SK-N-SH (cell line): ENCODE results near the gene PHLPP2. TPM values are rescaled to one million over a fixed set of nuclear protein-coding genes. Genes with fewer than 3 reads are reported as not detected.

Source experiments
- CTCF ChIA-PET: fragments of 300-600, 350-600 bp; formaldehyde crosslinking; extraction: SDS; loops from one replicate; lab custom pipeline; 2021; lab: Yijun Ruan, JAX
- POLR2A ChIA-PET: fragments of 350-600 bp; sonication (Branson Sonifier 250); formaldehyde crosslinking; extraction: SDS; loops from one replicate; lab custom pipeline; 2020; ENCODE audit warnings: antibody characterized with exemption, inconsistent platforms; lab: Yijun Ruan, JAX
- DNase-seq: peaks from one replicate; pipeline ENCODE4 v3.0.0; 2012
- H2AFZ ChIP-seq: fragments of 200-600 bp; sonication (generic); 2 replicates; pipeline ENCODE4 v1.8.1; 2016; ENCODE audit warnings: antibody characterized with exemption, mild to moderate bottlenecking, low read depth
- H3F3A ChIP-seq: fragments of 200-600 bp; sonication (generic); replicated peaks from 2 replicates; pipeline ENCODE3; 2016; ENCODE audit warnings: antibody characterized with exemption, mild to moderate bottlenecking; ENCODE audit not compliant: insufficient read depth
- H3K27ac ChIP-seq, 2 experiments: fragments of 200-500 bp in 1 of 2; fragments of 200-600 bp in 1 of 2; sonication (Bioruptor generic) in 1 of 2; sonication (generic), shearing (Covaris generic) in 1 of 2; 2 replicates each; pipeline versions ENCODE4 v1.5.1 to v1.6.1; 2014 to 2016; ENCODE audit warnings: low read depth in 2 of 2, inconsistent platforms in 1 of 2, low read length in 1 of 2, mild to moderate bottlenecking in 1 of 2, mixed read lengths in 1 of 2
- H3K27me3 ChIP-seq: fragments of 200-600 bp; sonication (generic), shearing (Covaris generic); 2 replicates; pipeline ENCODE4 v1.6.1; 2016; ENCODE audit warnings: mixed run types; ENCODE audit not compliant: insufficient read depth
- H3K36me3 ChIP-seq, 2 experiments: fragments of 200-500 bp in 1 of 2; fragments of 200-600 bp in 1 of 2; sonication (Bioruptor generic) in 1 of 2; sonication (generic) in 1 of 2; replicated peaks in 1 of 2; 2 replicates each; pipeline versions ENCODE3 to v1.5.1; 2014 to 2016; ENCODE audit warnings: low read length in 1 of 2, mild to moderate bottlenecking in 1 of 2; ENCODE audit not compliant: insufficient read depth in 2 of 2, control insufficient read depth in 1 of 2
- H3K4me1 ChIP-seq, 2 experiments: fragments of 200-500 bp in 1 of 2; fragments of 200-600 bp in 1 of 2; sonication (Bioruptor generic) in 1 of 2; sonication (generic), shearing (Covaris generic) in 1 of 2; 2 replicates each; pipeline versions ENCODE4 v1.5.1 to v1.6.1; 2014 to 2016; ENCODE audit warnings: low read depth in 1 of 2, low read length in 1 of 2, mixed run types in 1 of 2; ENCODE audit not compliant: insufficient read depth in 2 of 2, control insufficient read depth in 1 of 2
- H3K4me2 ChIP-seq: fragments of 200-600 bp; sonication (generic), shearing (Covaris generic); 2 replicates; pipeline ENCODE4 v1.6.1; 2017; ENCODE audit warnings: mixed run types
- H3K4me3 ChIP-seq, 2 experiments: fragments of 200-500 bp in 1 of 2; fragments of 200-600 bp in 1 of 2; sonication (Bioruptor generic) in 1 of 2; sonication (generic), shearing (Covaris generic) in 1 of 2; 2 replicates each; pipeline versions ENCODE4 v1.5.1 to v1.8.1; 2014 to 2016; ENCODE audit warnings: low read depth in 2 of 2, inconsistent platforms in 1 of 2, low read length in 1 of 2, mild to moderate bottlenecking in 1 of 2, mixed read lengths in 1 of 2, moderate library complexity in 1 of 2
- H3K79me2 ChIP-seq: fragments of 200-600 bp; sonication (generic); 2 replicates; pipeline ENCODE4 v1.8.1; 2017; ENCODE audit warnings: mild to moderate bottlenecking; ENCODE audit not compliant: insufficient read depth
- H3K9ac ChIP-seq: fragments of 200-600 bp; sonication (generic); 2 replicates; pipeline ENCODE4 v1.6.1; 2017; ENCODE audit warnings: mixed run types
- H3K9me2 ChIP-seq: fragments of 200-600 bp; sonication (generic); 2 replicates; pipeline ENCODE4 v1.6.1; 2017; ENCODE audit warnings: mixed run types
- H3K9me3 ChIP-seq: fragments of 200-600 bp; sonication (generic); 2 replicates; pipeline ENCODE4 v1.6.1; 2017; ENCODE audit warnings: mixed run types, mild to moderate bottlenecking, moderate library complexity
- H4K20me1 ChIP-seq: fragments of 200-600 bp; sonication (generic); 2 replicates; pipeline ENCODE4 v1.6.1; 2017; ENCODE audit warnings: mild to moderate bottlenecking, mixed run types; ENCODE audit not compliant: insufficient read depth
- CHD2 ChIP-seq: fragments of 150-350 bp; IDR thresholded peaks from 2 replicates; pipeline ENCODE4 v1.6.1; 2018; ENCODE audit warnings: low read length; ENCODE audit not compliant: partially characterized antibody
- CTCF ChIP-seq: fragments of 200-600 bp; sonication (generic); IDR thresholded peaks from 2 replicates; pipeline ENCODE4 v1.6.1; 2017; ENCODE audit warnings: antibody characterized with exemption, mild to moderate bottlenecking, moderate library complexity
- EP300 ChIP-seq, 2 experiments: IDR thresholded peaks; 2 replicates each; pipeline versions ENCODE4 v1.4.0 to v1.6.1; 2012; ENCODE audit warnings: borderline replicate concordance in 1 of 2, low read depth in 1 of 2, low read length in 1 of 2
- FOSL2 ChIP-seq: IDR thresholded peaks from 2 replicates; pipeline ENCODE4 v1.4.0; 2012; ENCODE audit warnings: low read depth, mild to moderate bottlenecking, moderate library complexity, borderline replicate concordance
- FOXJ3 ChIP-seq: sonication (generic); formaldehyde crosslinking; IDR thresholded peaks from 2 replicates; pipeline ENCODE4 v1.5.1; 2020; ENCODE audit warnings: mild to moderate bottlenecking, missing genetic modification reagents
- FOXM1 ChIP-seq: IDR thresholded peaks from 2 replicates; pipeline ENCODE4 v1.4.0; 2012; ENCODE audit warnings: low read depth, mild to moderate bottlenecking
- GABPA ChIP-seq: IDR thresholded peaks from 2 replicates; pipeline ENCODE4 v1.4.0; 2012; ENCODE audit warnings: low read depth, mild to moderate bottlenecking
- GATA2 ChIP-seq: sonication (generic); formaldehyde crosslinking; IDR thresholded peaks from 2 replicates; pipeline ENCODE4 v1.5.0; 2020; ENCODE audit warnings: mild to moderate bottlenecking, missing genetic modification reagents
- MXI1 ChIP-seq: IDR thresholded peaks from 2 replicates; pipeline ENCODE4 v1.6.1; 2012; ENCODE audit warnings: mild to moderate bottlenecking, low read depth, low read length, improper control_type of control experiment
- NFIC ChIP-seq: IDR thresholded peaks from 2 replicates; pipeline ENCODE4 v1.4.0; 2012; ENCODE audit warnings: borderline replicate concordance
- RCOR1 ChIP-seq: fragments of 150-350 bp; IDR thresholded peaks from 2 replicates; pipeline ENCODE4 v1.6.1; 2017; ENCODE audit warnings: antibody characterized with exemption, low read length
- REST ChIP-seq: IDR thresholded peaks from 2 replicates; pipeline ENCODE4 v1.6.1; 2012; ENCODE audit warnings: mild to moderate bottlenecking, low read depth, low read length, moderate library complexity
- RFX5 ChIP-seq: IDR thresholded peaks from 2 replicates; pipeline ENCODE4 v1.6.1; 2012; ENCODE audit warnings: mild to moderate bottlenecking, improper control_type of control experiment, low read length
- SIN3A ChIP-seq: IDR thresholded peaks from 2 replicates; pipeline ENCODE4 v1.6.1; 2012; ENCODE audit warnings: low read depth, mild to moderate bottlenecking, low read length, moderate library complexity, borderline replicate concordance
- TCF12 ChIP-seq: IDR thresholded peaks from 2 replicates; pipeline ENCODE4 v1.4.0; 2012
- USF2 ChIP-seq: fragments of 150-350 bp; IDR thresholded peaks from 2 replicates; pipeline ENCODE4 v1.6.1; 2017; ENCODE audit warnings: antibody characterized with exemption, low read length, low read depth, borderline replicate concordance
- YY1 ChIP-seq: IDR thresholded peaks from 2 replicates; pipeline ENCODE4 v1.4.0; 2012; ENCODE audit warnings: low read depth, mild to moderate bottlenecking
- WGBS: methylation state at CpG from one replicate; pipeline ENCODE4 v1.1.6; 2017; ENCODE audit warnings: low lambda C conversion rate; 5-methylcytosine and 5-hydroxymethylcytosine counted together
- polyA plus RNA-seq, 3 experiments: library from polyadenylated mRNA; depleted of rRNA; stranded (reverse); fragments of >200 nt; gene quantifications; 2 replicates each; pipeline ENCODE4 v1.2.3, GENCODE V29; 2012

PHLPP2 gene
- polyA plus RNA-seq, 1 of the 3 experiments (the other 2 are of a cell fraction), result 5.5 TPM

- no peak for DNase-seq
- POLR2A ChIA-PET, result no interaction called here
- Histone ChIP-seq H3K4me1 (peaks cover 0 to 2% of the 10 kb centered on the region in 2 experiments; a peak in 2 of 4 replicates), H3K9me2 (no peaks in the 10 kb centered on the region), H3K27ac (no peak overlapping the region), H3F3A (peaks cover 12% of the 10 kb centered on the region), H3K9ac (no peak overlapping the region), H3K79me2 (no peaks in the 10 kb centered on the region), H3K36me3 (no peaks in the 10 kb centered on the region), H2AFZ (no peak overlapping the region), H3K4me3 (no peak overlapping the region), H4K20me1 (no peaks in the 10 kb centered on the region), H3K27me3 (peaks cover 3% of the 10 kb centered on the region; the same call in 1 of the 2 replicates), H3K9me3 (no peaks in the 10 kb centered on the region), H3K4me2 (no peak overlapping the region)
- CTCF ChIA-PET, result interaction anchor here (0.9 to 3.6 kb wide), 5 partner anchors 11 to 196 kb away, joined by 3 to 48 read pairs (median 15); no protein-coding TSS in a partner anchor
- WGBS, result 23% methylated on average over 2 of the region's 2 CpGs
- TF ChIP-seq CTCF (no peak), MXI1 (no peak), RCOR1 (no peak), FOXM1 (no peak), FOSL2 (no peak), SIN3A (no peak), RFX5 (no peak), CHD2 (no peak), TCF12 (no peak), GABPA (no peak), YY1 (no peak), USF2 (no peak), REST (no peak), EP300 (IDR thresholded peaks at IDR 0.05; ENCODE audit: borderline replicate concordance in 1 of 2, low read depth in 1 of 2, low read length in 1 of 2) (no peak), GATA2 (CRISPR knock-in tag) (no peak), FOXJ3 (no peak), NFIC (no peak)
Measured at GRCh38 chr16:71609066-71609465, 115.4 kb downstream of the PHLPP2 start.
